Measurements from ENCODE around the gene SHB.

Gene SHB

GRCh38 chr9:37988602-37989001 lies 80.4 kb downstream of the SHB start:
- no peak for DNase-seq (ENCODE audit: low read depth)

DNA sequence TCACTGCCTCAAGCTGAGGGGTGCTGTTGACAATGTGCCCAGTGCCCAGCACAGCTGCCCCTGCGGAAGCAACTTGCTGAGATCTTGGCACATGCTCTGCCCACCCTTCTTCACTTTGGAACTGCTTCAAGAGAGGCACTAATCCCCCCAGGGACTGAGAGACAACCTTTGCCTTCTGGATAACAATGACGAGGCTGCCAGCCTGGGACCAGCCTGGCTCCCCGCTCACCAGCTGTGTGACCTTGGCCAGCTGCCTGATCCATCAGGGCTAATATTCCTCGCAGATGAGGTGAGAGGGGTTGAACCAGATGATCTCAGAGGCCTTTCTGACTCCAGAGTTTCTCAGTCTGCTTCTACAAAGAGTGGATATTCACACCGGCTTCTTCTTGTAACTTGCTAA lies 81.0 kb downstream of the SHB start:
- DNase-seq (ENCODE audit: low read depth) = no peak

DNA sequence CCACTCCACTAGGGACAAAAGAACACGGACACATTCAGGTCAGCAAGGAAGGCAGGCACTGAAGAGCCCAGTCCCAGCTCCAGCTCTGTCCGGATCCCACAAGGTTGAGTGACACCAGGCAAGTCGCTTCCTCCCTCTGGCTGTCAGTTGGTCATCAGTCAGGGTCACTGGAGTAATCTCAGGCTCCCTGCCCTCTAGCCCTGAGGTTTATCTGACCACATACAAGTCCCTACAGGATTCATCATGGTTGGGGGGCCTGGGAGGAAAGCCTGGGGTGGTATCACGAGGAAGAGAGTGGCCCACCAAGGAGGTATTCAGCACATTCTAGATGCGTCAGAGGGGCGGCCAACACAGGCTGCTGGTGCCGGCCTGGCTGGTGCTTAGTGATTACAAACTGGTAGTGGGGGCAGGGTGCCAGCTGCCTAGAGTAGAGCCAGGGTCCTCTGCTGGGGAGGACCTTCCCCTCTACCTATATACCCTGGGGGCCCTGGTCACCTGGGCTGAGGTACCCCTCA lies 81.5 kb downstream of the SHB start:
- DNase-seq (ENCODE audit: low read depth) = no peak

- no peak for DNase-seq (ENCODE audit: low read depth)
These were observed 82.2 kb downstream of the SHB start for GRCh38 chr9:37986771-37987258.

- DNase-seq (ENCODE audit: low read depth) = no peak
These were observed 83.0 kb downstream of the SHB start for GRCh38 chr9:37986001-37986400.

GRCh38 chr9:37984672-37985611 lies 84.1 kb downstream of the SHB start:
- no peak for DNase-seq (ENCODE audit: low read depth)

- no peak for DNase-seq (ENCODE audit: low read depth)
These were observed 84.8 kb downstream of the SHB start for GRCh38 chr9:37984278-37984671.

GRCh38 chr9:37983381-37984067 lies 85.5 kb downstream of the SHB start:
- no peak for DNase-seq (ENCODE audit: low read depth)

- DNase-seq (ENCODE audit: low read depth) = no peak
These were observed 89.2 kb downstream of the SHB start for GRCh38 chr9:37979844-37980243.

GRCh38 chr9:37978983-37979382 lies 90.0 kb downstream of the SHB start:
- no peak for DNase-seq (ENCODE audit: low read depth)

- no peak for DNase-seq (ENCODE audit: low read depth)
These were observed 90.6 kb downstream of the SHB start for GRCh38 chr9:37978481-37978864.

- no peak for DNase-seq (ENCODE audit: low read depth)
These were observed 91.1 kb downstream of the SHB start for GRCh38 chr9:37977851-37978480.

GRCh38 chr9:37976714-37977477 lies 92.1 kb downstream of the SHB start:
- DNase-seq (ENCODE audit: low read depth) = no peak

- no peak for DNase-seq (ENCODE audit: low read depth)
These were observed 93.4 kb downstream of the SHB start for GRCh38 chr9:37975639-37976038.

DNA sequence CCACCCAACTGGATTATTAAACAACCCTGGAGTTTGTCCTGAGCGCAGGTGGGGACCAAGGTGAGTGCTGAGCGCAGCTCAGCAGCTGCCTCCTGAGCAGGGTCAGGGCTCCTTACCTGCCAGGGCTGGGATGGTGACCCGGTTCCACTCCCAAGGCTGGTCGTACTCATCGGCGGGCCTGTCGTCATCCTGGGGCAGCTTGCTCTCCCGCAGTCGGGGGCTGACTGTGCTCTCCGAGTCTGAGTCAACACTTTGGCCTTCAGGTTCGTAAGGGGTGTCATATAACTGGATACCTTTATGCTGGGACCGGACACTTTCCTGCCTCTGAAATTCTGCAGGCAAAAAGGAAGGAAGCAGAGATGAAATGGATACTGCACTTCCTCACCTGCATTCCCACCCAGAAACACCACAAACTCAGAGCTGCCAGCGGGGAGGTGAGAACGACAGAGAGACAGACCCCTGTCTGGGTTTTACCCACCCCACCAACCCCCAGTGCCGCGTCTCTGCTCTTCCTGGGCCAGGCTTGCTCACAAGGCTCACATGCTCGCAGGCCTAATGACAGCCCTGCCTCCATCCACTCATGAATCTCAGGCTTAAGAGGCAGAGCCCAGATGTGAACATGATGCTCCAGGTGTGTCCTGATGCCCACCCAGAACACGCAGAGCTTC lies 94.4 kb downstream of the SHB start:
- DNase-seq (ENCODE audit: low read depth) = no peak

DNA sequence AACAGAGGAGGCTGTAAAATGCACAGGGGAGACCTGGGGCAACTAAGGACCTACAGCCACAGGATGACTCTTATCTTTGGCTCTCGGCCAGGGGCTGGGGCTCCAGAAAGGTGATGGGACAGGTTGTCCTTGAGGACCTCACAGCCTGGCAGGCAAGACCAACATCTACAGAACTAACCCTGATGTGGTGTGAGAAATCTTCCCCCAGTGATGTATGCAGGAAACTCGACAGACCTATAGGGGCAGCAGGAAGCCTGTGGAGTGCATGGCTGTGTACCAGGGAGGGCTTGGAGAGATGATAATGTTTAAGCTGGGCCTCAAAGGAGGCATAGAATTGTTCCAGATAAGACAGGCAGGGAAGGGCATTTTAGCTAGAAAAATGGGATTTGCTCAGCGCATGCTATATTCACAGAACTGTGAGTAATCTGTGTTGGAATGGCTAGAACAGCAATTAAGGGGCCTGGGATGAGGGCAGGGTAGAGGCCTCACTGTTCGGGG lies 96.6 kb downstream of the SHB start:
- DNase-seq (ENCODE audit: low read depth) = no peak

- DNase-seq (ENCODE audit: low read depth) = no peak
These were observed 97.3 kb downstream of the SHB start for GRCh38 chr9:37971691-37972090.

DNA sequence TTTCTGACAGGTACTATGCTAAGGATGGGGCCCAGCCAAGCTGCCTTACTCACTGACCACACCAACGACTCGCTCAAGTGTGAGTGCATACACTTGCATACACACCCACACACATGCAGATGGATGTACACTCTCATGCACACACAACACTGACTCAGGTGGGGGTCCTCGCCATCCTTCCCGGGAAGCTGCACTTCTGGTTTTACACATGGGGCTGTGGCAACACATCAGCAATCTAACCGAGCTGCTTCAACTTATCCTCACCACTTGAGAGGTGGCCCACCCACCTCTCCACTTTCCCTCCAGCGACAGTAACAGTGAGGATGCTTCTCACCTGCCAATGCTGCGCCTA lies 97.9 kb downstream of the SHB start:
- no peak for DNase-seq (ENCODE audit: low read depth)

- DNase-seq (ENCODE audit: low read depth) = no peak
These were observed 98.5 kb downstream of the SHB start for GRCh38 chr9:37970301-37971107.

Measured in T follicular helper cell (primary cell).